HG03139 (cell line): ENCODE results near the gene TAF1L.
"Not testable (repeated sequence)": the region's sequence is repeated elsewhere in the genome, so short reads cannot be mapped to it uniquely, and the experiment has no call there.

Experiments used
- ATAC-seq: cut with Tn5 transposase; IDR thresholded peaks from one replicate; pipeline ENCODE4 v1.9.1; 2021; ENCODE audit not compliant: unreplicated experiment

Gene TAF1L, protein sequence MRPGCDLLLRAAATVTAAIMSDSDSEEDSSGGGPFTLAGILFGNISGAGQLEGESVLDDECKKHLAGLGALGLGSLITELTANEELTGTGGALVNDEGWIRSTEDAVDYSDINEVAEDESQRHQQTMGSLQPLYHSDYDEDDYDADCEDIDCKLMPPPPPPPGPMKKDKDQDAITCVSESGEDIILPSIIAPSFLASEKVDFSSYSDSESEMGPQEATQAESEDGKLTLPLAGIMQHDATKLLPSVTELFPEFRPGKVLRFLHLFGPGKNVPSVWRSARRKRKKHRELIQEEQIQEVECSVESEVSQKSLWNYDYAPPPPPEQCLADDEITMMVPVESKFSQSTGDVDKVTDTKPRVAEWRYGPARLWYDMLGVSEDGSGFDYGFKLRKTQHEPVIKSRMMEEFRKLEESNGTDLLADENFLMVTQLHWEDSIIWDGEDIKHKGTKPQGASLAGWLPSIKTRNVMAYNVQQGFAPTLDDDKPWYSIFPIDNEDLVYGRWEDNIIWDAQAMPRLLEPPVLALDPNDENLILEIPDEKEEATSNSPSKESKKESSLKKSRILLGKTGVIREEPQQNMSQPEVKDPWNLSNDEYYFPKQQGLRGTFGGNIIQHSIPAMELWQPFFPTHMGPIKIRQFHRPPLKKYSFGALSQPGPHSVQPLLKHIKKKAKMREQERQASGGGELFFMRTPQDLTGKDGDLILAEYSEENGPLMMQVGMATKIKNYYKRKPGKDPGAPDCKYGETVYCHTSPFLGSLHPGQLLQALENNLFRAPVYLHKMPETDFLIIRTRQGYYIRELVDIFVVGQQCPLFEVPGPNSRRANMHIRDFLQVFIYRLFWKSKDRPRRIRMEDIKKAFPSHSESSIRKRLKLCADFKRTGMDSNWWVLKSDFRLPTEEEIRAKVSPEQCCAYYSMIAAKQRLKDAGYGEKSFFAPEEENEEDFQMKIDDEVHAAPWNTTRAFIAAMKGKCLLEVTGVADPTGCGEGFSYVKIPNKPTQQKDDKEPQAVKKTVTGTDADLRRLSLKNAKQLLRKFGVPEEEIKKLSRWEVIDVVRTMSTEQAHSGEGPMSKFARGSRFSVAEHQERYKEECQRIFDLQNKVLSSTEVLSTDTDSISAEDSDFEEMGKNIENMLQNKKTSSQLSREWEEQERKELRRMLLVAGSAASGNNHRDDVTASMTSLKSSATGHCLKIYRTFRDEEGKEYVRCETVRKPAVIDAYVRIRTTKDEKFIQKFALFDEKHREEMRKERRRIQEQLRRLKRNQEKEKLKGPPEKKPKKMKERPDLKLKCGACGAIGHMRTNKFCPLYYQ (N-terminal part only)

DNA sequence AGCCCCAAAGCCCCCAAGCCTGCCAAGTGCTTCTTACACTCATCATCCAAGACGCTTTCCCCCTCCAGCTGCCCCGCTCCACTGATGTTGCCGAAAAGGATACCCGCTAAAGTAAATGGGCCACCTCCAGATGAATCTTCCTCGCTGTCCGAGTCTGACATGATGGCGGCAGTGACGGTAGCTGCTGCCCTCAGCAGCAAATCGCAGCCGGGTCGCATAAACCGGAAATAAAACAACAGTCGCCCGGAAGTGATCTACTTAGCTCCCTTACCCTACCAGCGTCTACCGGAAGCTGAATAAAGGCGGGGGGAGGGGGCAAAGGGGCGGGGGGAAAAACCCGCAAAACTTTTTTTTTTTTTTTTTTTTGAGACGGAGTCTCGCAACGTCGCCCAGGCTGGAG, at the start of gene TAF1L:
Gene TAF1L (minus strand): TSS at position 308 of the 400 bp plus-strand sequence. CDS start 90 bp downstream, at position 218.
- no peak for ATAC-seq

DNA sequence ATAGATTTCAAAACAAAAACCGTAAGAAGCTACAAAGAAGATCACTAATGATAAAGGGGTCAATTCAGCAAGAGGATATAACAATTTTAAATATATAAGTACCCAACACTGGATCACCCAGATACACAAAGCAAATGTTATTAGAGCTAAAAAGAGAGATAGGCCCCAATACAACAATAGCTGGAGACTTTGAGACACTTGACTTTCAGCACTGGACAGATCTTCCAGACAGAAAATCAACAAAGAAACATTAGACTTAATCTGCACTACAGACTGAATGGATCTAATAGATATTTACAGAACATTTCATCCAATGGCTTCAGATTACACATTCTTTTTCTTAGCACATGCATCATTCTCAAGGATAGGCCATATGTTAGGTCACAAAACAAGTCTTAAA, 46.3 kb upstream of the TAF1L start:
- ATAC-seq: no peak

DNA sequence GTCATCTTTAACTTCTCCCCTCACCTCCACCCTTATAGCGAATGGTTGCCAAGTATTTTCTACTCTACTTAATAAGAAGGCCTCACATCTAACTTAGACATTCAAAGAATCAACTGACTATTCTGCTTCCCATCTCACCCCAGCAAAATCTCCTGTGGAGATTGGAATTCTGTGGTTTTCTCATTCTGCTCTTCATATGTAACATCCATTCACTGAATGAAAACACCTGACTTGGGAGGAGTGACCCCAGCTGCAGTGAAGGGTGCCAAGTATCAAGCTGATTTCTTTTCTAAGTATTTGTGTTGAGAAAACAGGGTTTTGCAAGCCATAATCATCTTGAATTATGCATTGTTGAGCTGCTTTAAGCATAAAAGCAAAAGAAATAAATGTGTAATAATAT, 42.5 kb upstream of the TAF1L start:
- no peak for ATAC-seq

DNA sequence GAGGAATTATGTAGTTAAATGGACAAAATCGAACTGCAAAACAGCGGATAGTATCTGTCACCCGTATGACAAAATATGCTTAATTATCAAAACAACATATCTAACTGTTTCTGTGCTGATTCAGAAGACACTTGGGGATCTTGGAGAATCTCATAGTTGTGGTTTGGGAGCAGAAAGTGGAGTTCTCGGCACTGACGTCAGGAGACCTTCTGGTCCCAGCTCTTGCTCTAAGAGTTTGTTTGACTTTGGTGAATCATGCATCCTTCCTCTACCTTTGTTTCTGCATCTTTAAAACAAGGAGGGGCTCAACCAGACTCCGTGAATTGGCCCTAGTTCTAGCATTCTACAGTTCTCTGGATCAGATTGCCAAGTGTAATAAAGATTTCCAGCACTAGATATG, 37.0 kb upstream of the TAF1L start:
- no peak for ATAC-seq

DNA sequence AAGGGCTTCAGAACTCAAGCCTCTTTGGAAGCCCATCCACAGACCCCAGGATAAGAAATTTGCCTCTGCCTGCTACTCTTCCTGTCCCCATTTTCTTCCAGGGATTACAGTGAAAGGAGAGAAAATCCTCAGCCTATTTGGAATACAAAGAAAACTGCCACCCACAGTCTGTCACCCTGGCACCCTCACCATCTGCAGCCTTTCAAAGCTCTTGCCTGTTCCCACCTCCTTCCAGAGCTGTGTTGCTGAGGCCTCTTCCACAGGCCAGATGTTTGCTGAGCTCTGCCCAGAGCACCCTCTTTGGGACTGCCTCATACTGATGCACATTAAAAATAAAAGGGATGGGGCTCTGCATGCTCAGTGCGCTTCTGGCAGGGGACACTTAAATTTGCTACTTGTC, 35.9 kb upstream of the TAF1L start:
- ATAC-seq: no peak

DNA sequence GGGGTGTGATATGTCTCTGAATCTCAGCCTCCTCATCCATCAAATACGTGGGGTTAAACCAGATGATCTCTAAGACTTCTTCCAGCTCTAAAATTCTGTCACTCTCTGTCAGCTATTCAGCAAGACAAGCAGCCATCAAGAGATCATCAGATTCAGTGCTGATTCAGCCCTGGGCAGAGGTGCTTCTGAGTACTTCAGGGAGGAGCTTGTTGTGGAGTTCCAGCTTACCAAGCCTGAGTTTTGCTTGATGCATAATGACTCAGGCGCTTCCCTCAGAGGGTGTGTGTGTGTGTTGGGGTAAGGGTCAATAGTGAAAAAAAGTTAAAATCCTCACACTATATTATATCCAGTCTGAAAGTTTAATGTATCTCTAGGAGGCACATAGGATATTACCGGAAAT, 29.6 kb upstream of the TAF1L start:
- no peak for ATAC-seq

DNA sequence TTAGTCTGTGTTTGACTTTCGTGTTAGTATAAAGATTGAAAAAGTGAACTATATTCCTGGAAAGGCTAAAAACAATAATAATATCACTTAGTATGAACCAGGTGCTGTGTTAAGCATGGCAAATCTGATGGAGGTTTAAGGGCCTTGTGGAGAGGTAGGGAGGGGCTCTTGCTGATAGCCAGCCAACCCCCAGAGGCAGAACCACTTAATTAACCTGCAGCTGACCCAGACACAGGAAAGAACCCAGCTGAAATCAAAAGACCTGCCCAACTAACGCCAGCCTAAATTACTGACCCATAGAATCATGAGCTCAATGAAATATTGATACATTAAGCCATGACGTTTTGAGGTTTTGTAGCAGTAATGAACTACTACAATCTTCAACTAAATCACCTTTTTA, 28.3 kb upstream of the TAF1L start:
- ATAC-seq: no peak

DNA sequence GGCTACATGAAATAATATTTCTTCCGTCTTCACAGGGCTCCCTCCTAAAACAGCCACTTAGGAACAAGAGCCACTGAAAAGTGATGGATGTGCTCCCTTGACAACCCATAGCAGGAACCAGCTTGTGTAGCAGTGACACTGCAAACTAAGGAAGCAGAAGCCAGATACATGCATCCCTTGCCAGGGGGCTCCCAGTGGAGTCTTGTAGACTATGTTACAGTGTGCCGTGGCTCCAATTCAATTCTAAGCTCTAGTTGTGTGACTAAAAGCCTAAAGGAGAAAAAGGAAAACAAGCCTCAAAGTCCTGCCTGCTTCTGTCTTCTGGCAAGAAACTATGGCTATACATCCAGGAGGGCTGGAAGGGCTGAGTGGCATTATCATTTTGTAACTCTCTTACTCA, 12.2 kb upstream of the TAF1L start:
- no peak for ATAC-seq

DNA sequence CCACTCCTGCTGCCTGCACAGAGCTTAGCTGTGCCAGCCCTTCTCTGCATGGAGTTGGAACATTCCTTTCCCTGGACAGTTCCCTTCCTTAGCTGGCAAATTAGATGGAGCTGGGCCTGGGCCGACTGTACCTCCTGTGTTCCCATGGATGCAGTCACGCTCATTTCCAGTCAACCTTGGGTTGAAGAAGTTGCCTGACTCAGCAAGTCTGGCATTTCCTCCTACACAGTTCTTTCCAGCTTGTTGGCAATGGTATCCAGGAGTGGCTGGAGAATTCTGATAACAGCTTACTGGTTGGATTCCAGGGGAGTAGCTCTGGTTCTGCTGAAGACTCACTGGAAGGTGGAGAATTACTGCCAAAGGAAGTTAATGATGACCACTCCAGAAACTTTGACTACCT, 9.2 kb upstream of the TAF1L start:
- no peak for ATAC-seq

DNA sequence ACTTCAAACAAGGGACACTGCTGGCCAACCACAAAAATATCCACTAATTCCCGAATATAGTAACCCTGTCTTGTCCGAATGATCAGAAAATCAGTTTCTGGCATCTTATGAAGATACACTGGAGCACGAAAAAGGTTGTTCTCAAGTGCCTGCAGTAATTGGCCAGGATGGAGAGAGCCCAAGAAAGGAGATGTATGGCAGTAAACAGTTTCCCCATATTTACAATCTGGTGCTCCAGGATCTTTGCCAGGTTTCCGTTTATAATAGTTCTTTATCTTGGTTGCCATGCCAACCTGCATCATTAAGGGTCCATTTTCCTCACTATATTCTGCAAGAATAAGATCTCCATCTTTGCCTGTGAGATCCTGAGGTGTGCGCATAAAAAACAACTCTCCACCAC, 2.3 kb downstream of the TAF1L start:
- ATAC-seq: not testable (repeated sequence)

DNA sequence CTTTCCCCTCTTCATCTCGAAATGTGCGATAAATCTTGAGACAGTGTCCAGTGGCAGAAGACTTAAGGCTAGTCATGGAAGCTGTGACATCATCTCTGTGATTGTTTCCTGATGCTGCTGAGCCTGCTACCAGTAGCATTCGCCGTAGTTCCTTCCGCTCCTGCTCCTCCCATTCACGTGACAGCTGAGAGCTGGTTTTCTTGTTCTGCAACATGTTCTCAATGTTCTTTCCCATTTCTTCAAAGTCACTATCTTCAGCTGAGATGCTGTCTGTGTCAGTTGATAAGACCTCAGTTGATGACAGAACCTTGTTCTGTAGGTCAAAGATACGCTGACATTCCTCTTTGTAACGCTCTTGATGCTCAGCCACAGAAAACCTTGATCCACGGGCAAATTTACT, 3.5 kb downstream of the TAF1L start:
- ATAC-seq: no peak

DNA sequence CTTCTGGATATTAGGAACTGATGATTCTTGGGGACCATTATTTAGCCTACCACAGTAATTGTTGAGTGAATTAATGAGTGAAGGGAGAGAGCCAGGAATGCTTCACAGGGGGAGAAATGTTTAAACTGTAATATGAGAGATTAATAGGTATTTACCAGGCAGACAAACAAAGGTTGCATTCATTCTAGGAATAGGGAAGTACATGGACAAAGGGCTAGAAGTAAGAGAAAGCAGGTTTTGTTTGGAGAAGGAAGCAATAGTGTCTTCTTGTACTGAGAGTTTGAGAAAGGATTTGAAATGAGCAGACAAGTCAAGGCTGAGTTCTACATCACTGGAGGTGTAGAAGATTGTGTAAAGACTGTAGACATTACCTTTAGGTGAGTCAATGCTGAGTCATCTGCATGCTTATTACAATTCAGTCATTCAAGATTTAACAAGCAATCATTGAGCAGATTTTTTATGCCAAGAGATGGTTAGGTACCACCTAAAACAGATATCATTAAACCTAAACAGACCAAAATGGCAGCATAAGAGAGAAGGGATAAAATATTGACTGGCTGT, 8.0 kb downstream of the TAF1L start:
- no peak for ATAC-seq

DNA sequence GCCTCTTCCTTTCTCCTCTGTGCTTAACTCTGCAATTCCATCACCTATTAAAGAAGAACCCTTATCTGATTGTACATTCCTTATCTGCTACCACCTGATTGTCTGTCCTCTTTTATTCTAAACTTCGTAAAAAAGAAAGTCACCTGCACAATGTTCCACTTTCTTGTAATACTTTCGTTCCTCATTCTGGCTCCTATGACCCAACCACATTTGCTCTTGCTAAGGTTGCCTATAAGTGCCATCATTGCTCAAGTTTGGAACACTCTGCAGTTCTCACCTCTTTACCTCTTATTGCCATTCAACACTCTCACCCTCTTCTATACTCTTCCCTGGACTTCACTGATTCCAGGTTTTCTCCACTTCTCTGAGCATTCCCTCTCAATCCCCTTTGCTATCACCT, 10.1 kb downstream of the TAF1L start:
- ATAC-seq: no peak

DNA sequence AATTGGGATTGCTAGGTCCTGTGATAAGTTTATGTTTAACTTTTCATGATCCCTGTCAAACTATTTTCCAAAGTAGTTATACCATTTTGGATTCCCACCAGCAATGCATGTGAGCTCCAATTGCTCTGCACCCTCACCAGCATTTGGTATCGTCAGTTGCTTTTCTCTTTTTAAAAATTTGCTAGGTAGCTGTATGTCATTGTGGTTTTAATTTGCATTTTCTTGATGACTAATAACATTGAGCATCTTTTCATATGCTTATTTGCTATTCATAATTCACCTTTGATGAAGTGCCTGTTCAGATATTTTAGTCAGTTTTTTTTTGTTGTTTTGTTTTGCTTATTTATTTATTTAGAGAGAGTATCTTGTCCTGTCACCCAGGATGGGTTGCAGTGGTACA, 12.5 kb downstream of the TAF1L start:
- ATAC-seq: no peak

DNA sequence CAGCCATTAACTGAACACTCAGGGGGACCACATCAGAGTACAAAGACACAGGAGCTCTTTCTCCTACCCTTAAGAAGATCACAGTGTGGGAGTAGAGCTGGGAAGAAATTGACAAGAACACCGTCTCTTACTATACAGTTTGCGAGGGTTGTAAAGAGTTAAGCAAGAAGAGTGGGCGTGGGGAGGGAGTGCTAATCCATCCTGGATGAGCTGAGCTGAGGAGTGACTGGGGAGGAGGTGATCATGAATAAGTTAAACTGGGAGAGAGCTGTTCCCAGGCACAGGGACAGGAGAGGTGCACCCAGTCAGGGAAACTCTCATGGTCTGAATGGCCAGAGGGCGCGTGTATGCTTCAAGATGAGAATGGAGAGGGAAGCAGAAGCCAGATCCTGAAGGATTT, 17.2 kb downstream of the TAF1L start:
- no peak for ATAC-seq

DNA sequence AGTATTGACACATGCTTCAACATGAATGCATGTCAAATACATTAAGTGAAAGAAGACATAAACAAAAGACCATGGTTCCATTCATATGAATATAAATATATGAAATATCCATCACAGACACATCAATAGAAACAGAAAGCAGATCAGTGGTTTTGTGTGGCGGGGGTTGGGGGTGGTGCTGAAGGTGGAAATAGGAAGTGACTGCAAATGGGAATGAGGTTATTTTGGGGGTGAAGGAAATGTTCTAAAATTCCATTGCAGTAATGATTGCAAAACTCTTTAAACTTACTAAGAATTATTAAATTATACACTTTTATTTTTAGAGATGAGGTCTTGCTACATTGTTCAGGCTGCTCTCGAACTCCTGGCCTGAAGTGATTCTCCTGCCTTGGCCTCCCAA, 28.7 kb downstream of the TAF1L start:
- no peak for ATAC-seq

DNA sequence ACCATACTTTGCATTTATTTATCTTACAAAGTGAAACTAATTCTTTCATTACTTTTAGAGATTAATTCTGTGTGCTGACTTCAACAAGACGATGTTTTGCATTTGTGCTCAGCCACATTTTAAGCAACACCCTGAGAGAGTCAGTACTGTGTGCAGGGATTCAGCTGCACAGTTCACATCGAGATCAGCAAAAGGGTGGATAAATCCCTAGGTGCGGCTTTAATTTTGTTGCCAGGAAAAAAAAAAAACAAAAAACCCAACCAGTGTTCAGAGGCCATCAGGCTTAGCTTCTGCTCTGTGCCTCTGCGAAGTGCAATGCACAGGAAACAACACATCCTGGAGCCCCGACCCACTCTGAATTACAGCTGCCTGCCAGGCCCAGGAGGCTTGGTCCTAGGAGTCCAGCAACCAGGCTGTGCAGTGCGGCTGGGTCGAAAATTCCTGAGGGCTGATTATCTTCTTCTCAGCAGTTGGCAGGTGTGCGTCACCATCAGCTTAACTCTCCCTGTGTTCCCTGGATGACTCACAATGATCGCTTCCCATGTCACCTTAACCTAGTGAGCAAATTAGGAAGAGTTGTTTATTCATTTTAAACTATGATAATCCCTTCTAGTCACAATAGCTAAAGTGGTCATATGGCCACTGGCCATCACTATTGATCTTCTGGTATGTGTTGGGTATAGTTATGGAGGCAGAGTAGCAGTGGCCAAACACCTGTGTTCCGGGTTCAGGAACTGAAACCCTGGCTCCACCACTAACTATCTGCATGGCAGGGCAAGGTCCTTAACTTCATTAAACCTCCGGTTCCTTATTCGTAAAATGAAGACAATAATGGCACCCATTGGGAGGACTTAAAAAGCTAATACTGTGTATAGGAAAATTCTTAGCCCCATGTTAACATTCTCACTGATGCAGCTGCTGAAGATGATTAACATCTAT, 31.3 kb downstream of the TAF1L start:
- ATAC-seq: no peak

DNA sequence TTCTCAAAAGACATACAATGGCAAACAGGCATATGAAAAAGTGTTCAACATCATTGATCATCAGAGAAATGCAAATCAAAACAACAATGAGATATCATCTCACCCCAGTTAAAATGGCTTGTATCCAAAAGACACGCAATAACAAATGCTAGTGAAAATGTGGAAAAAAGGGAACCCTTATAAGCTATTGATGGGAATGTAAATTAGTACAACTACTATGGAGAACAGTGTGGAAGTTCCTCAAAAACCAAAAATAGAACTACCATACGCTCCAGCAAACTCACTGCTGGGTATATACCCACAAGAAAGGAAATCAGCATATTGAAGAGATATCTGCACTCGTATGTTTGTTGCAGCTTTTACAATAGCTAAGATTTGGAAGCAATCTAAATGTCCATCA, 36.4 kb downstream of the TAF1L start:
- ATAC-seq: not testable (repeated sequence)

DNA sequence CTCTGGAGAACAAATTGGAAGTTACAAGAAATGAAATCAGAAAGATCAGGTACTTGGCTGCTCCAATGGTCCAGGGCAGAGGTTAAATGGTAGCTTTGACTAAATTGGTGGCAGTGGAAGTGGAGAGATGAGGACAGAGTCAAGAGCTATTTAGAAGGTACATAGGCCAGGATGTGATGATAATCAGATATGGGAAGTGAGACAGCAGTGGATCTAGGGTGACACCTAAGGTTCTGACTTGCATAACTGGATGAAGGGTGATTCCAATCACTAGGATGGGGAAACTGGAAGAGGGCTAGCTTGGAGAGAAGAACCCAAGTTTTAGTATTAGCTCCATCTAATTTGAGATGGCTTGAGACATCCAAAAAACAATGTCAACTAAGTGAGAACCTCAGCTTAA, 38.5 kb downstream of the TAF1L start:
- no peak for ATAC-seq
